Measurements from ENCODE around the gene DIAPH2. TPM values are rescaled to one million over a fixed set of nuclear protein-coding genes. Genes with fewer than 3 reads are reported as not detected.

The DIAPH2 gene
- total RNA-seq, 1 experiment from 2014 or later: 15.9 TPM

DNA sequence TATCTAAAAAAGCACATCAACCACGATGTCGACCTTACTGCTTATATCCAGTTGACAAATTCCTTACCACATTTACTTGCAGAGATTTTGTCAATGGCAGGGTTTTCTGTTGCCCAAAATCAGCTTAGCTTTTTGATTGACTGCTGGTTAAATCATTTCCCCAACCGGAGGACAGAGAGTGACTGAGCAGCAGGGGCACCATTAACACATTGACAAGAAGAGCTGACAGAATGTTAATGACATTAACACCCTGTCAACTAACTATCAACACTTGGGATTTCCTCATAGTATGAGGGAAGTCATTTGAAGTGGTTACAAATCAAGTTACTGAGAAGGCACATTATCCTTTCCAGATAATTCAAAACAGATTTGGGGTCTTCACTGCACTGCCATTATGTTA lies 567.5 kb downstream of the DIAPH2 start (continued):
- TF ChIP-seq, protein P1, sequence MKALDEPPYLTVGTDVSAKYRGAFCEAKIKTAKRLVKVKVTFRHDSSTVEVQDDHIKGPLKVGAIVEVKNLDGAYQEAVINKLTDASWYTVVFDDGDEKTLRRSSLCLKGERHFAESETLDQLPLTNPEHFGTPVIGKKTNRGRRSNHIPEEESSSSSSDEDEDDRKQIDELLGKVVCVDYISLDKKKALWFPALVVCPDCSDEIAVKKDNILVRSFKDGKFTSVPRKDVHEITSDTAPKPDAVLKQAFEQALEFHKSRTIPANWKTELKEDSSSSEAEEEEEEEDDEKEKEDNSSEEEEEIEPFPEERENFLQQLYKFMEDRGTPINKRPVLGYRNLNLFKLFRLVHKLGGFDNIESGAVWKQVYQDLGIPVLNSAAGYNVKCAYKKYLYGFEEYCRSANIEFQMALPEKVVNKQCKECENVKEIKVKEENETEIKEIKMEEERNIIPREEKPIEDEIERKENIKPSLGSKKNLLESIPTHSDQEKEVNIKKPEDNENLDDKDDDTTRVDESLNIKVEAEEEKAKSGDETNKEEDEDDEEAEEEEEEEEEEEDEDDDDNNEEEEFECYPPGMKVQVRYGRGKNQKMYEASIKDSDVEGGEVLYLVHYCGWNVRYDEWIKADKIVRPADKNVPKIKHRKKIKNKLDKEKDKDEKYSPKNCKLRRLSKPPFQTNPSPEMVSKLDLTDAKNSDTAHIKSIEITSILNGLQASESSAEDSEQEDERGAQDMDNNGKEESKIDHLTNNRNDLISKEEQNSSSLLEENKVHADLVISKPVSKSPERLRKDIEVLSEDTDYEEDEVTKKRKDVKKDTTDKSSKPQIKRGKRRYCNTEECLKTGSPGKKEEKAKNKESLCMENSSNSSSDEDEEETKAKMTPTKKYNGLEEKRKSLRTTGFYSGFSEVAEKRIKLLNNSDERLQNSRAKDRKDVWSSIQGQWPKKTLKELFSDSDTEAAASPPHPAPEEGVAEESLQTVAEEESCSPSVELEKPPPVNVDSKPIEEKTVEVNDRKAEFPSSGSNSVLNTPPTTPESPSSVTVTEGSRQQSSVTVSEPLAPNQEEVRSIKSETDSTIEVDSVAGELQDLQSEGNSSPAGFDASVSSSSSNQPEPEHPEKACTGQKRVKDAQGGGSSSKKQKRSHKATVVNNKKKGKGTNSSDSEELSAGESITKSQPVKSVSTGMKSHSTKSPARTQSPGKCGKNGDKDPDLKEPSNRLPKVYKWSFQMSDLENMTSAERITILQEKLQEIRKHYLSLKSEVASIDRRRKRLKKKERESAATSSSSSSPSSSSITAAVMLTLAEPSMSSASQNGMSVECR (CRISPR knock-in tag; IDR thresholded peaks at IDR 0.05; ENCODE audit: borderline replicate concordance): no peak
- TF ChIP-seq PRRX2 (CRISPR knock-in tag; IDR thresholded peaks at IDR 0.05) (no peak), NR1H2 (CRISPR knock-in tag; IDR thresholded peaks at IDR 0.05) (no peak)

GRCh38 chrX:97260679-97261078 lies 576.0 kb downstream of the DIAPH2 start:
- ChIA-PET POLR2A (no interaction called here), CTCF (no interaction called here)
- no peak overlapping the region for H3K27ac Mint-ChIP-seq
- H3K9me3 Mint-ChIP-seq: no peaks in the 10 kb centered on the region
- H3K4me1 Mint-ChIP-seq: peaks cover 7% of the 10 kb centered on the region
- H3K27me3 Mint-ChIP-seq (ENCODE audit: low read depth): no peaks in the 10 kb centered on the region
- ATAC-seq: no peak
- DNase-seq (ENCODE audit: low spot score): no peak
- H3K36me3 Mint-ChIP-seq: no peaks in the 10 kb centered on the region
- H3K4me3 Mint-ChIP-seq: no peak overlapping the region
- TF ChIP-seq ESRRA (CRISPR knock-in tag; IDR thresholded peaks at IDR 0.05; ENCODE audit: borderline replicate concordance) (no peak), NFE2L1 (CRISPR knock-in tag; IDR thresholded peaks at IDR 0.05) (no peak), ATF6 (CRISPR knock-in tag; IDR thresholded peaks at IDR 0.05) (no peak), ZNF281 (CRISPR knock-in tag; IDR thresholded peaks at IDR 0.05) (no peak), ZNF532 (CRISPR knock-in tag; IDR thresholded peaks at IDR 0.05; ENCODE audit: borderline replicate concordance) (no peak), JUN (CRISPR knock-in tag; IDR thresholded peaks at IDR 0.05) (no peak), FOXP1 (CRISPR knock-in tag; IDR thresholded peaks at IDR 0.05; ENCODE audit: borderline replicate concordance) (no peak), RORB (CRISPR knock-in tag; IDR thresholded peaks at IDR 0.05) (no peak), NR1H2 (CRISPR knock-in tag; IDR thresholded peaks at IDR 0.05) (no peak), PREB (CRISPR knock-in tag; IDR thresholded peaks at IDR 0.05; ENCODE audit: borderline replicate concordance) (no peak)
- TF ChIP-seq, protein P2, sequence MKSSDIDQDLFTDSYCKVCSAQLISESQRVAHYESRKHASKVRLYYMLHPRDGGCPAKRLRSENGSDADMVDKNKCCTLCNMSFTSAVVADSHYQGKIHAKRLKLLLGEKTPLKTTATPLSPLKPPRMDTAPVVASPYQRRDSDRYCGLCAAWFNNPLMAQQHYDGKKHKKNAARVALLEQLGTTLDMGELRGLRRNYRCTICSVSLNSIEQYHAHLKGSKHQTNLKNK (CRISPR knock-in tag; IDR thresholded peaks at IDR 0.05): no peak
- TF ChIP-seq, protein P3, sequence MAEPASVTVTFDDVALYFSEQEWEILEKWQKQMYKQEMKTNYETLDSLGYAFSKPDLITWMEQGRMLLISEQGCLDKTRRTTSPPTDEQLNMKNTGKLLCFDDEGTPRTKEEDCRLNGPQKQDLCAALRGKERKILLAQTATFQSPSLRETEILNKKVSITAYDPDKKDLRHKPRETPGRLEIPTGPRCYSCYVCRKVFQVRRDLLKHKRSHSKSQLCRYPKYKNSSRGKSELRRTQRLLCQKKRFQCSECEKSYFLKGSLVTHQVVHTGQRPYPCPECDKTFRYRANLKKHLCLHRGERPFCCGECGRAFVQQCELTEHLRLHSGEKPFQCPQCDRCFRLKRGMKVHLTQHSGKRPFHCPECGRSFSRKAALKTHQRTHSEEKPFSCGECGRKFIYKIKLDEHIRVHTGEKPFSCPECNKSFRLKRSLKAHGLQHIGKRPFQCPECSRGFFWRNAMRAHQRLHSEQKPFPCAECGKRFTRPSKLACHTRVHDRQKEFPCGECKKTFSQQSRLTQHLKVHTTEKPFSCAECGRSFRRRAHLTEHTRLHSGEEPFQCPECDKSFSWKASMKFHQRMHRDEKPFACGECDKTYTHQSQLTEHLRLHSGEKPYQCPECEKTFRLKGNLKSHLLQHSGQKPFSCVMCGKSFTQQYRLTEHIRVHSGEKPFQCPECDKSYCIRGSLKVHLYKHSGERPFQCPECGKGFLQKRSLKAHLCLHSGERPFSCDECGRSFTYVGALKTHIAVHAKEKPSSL (CRISPR knock-in tag; conservative IDR thresholded peaks at IDR 0.05): no peak
- TF ChIP-seq, protein P4, sequence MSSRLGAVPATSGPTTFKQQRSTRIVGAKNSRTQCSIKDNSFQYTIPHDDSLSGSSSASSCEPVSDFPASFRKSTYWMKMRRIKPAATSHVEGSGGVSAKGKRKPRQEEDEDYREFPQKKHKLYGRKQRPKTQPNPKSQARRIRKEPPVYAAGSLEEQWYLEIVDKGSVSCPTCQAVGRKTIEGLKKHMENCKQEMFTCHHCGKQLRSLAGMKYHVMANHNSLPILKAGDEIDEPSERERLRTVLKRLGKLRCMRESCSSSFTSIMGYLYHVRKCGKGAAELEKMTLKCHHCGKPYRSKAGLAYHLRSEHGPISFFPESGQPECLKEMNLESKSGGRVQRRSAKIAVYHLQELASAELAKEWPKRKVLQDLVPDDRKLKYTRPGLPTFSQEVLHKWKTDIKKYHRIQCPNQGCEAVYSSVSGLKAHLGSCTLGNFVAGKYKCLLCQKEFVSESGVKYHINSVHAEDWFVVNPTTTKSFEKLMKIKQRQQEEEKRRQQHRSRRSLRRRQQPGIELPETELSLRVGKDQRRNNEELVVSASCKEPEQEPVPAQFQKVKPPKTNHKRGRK (CRISPR knock-in tag; IDR thresholded peaks at IDR 0.05; ENCODE audit: borderline replicate concordance): no peak
